Mesodermal cell (in vitro differentiated cells): Measurements from ENCODE around the gene MBD3.
A peak's percentile ranks its signal among the peaks of the same experiment; 100 is the strongest.

Experiments used
- H3K27ac ChIP-seq: 2 replicates; pipeline ENCODE4 v1.7.0; 2013; ENCODE audit warnings: mild to moderate bottlenecking, low read depth, low read length, moderate library complexity; ENCODE audit not compliant: severe bottlenecking
- H3K36me3 ChIP-seq: 2 replicates; pipeline ENCODE4 v1.7.1; 2013; ENCODE audit warnings: mild to moderate bottlenecking, low read length, moderate library complexity; ENCODE audit not compliant: control insufficient read depth, insufficient read depth
- H3K4me1 ChIP-seq: one replicate; pipeline ENCODE4 v1.7.1; 2013; ENCODE audit warnings: mild to moderate bottlenecking, low read length; ENCODE audit not compliant: insufficient read depth, control insufficient read depth, poor library complexity, severe bottlenecking
- H3K4me3 ChIP-seq: 2 replicates; pipeline ENCODE4 v1.7.0; 2013; ENCODE audit warnings: low read length, control low read depth, mild to moderate bottlenecking; ENCODE audit not compliant: insufficient read depth, poor library complexity, severe bottlenecking; ENCODE audit errors: extremely low read depth
- H3K9me3 ChIP-seq: 2 replicates; pipeline ENCODE4 v1.7.1; 2013; ENCODE audit warnings: mild to moderate bottlenecking, low read length, moderate library complexity; ENCODE audit not compliant: control insufficient read depth
- WGBS, 2 experiments: methylation state at CpG; one replicate each; pipeline ENCODE4 v1.1.5; 2013; ENCODE audit warnings: missing lambda C conversion rate in 2 of 2; ENCODE audit not compliant: insufficient coverage in 2 of 2; 5-methylcytosine and 5-hydroxymethylcytosine counted together

MBD3 gene

DNA sequence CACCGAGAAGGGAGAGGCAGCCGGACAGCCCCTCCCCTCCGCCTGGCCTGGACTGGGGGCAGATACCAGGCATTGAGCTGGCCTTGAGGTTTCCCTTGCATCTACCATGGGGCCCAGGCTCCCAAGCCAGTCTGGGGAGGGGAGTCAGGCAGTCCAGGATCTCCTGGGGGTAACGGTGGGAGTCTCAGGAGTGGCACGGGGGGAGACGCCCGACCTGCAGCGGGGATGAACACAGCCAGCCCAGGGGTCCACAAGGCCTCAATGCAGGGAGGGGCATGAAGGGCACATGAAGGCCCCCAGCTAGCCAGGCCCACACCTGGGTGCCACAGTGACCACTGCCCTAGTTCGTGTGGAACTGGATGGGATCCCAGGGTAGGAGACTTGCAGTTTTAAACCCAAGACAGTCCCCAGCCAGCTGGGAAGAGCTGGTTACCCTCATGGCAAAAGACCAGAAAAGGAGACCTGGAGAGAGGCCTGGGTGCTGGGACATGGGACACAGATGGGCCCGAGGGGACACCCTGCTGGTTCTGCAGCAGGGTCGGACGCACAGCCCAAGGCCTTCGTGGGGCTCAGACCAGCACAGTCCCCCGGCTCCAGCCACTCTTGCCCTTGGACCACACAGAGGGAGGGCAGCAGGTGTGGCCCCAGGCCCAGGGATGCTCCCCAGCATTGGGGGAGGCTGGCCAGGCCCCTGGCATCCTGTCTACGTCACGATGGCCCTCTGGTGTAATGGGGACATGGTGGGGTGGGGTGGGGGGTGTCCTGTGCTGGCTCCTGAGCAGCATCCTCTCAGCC lies 17.2 kb upstream of the MBD3 start:
- H3K4me3 ChIP-seq, result no peak overlapping the region
- H3K27ac ChIP-seq, result no peak overlapping the region
- 95 to 96% methylated on average over 14 of the region's 16 CpGs for WGBS, 2 experiments
- peaks cover 3% of the 10 kb centered on the region for H3K4me1 ChIP-seq
- peaks cover 54% of the 10 kb centered on the region for H3K36me3 ChIP-seq
- H3K9me3 ChIP-seq, result no peaks in the 10 kb centered on the region

DNA sequence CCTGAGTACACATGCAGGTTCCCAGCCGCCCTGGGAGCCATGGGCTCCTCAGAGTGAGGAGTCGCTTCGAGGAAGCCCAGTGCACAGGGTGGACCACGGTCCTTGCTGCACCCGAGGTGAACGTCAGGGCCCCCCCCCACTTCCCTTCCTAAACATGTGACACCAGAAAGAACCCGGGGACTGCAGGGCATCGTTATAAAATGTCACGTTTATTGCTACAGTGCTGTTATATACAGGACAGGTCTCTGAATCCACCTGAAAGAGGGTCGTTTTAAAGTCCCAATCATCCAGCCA lies 16.4 kb upstream of the MBD3 start:
- no peaks in the 10 kb centered on the region for H3K9me3 ChIP-seq
- no peak overlapping the region for H3K4me3 ChIP-seq
- 86 to 89% methylated on average over 9 to 10 of the region's 10 CpGs for WGBS, 2 experiments
- no peak overlapping the region for H3K27ac ChIP-seq
- H3K36me3 ChIP-seq, result peaks cover 46% of the 10 kb centered on the region
- no peaks in the 10 kb centered on the region for H3K4me1 ChIP-seq

DNA sequence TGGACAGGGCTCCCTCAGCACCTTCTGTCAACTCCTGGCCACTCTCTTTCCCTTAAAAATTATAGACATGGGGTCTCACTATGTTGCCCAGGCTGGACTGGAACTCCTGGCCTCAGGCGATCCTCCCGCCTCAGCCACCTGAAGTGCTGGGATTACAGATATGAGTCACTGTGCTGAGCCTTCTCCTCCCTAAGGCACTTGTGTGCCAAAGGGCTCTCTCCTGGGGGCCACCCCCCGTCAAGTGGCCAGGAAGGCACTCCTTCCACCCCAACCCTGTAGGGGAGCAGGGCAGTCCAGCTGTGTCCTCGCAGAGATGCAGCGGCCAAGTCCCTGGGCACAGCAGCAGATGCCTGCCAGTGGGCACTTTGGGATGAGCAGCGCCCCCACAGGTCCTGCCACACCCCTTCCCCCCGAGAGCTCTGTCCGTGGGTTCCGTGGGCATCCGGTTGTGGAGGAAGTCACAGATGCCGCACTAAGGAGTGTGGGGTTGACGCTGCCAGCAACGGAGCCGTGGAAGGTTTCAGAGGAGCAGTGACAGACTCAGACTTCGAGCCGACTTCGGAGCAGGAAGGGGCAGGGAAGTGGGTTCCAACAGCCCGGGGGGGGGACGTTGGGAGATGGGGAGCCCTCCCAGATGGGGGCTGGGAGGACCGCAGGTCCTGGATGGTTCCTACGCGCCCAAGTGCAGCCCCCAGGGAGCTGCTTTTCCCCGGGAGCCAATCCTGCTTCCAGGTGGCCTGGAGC lies 15.9 kb upstream of the MBD3 start:
- 91 to 95% methylated on average over 21 to 23 of the region's 23 CpGs for WGBS, 2 experiments
- Histone ChIP-seq H3K4me1 (no peaks in the 10 kb centered on the region), H3K4me3 (no peak overlapping the region), H3K9me3 (no peaks in the 10 kb centered on the region), H3K27ac (no peak overlapping the region), H3K36me3 (peaks cover 45% of the 10 kb centered on the region)

DNA sequence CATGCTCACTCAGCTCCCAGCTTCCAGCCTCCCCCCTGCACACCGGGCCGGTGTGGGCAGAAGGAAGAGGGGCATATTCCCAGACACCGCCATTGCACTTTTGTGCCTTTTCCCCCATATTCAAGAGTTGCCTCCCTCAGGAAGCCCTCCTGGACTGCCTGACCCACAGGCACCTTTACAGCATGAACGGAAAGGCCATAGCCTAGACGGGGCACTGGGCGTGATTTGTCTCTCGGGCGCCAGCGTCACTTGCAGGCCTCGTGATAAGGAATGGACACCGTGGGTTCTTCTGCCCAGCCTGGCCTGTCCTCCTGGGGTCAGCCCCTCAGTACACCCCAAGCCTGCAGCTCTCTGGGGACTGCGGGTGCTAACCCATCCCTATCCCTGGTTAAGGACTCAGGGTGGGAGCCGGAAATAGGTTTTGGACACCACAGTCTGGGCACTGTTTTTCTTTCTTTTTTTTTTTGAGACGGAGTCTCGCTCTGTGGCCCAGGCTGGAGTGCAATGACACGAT lies 13.5 kb upstream of the MBD3 start:
- no peaks in the 10 kb centered on the region for H3K4me1 ChIP-seq
- peaks cover 44% of the 10 kb centered on the region for H3K36me3 ChIP-seq
- H3K4me3 ChIP-seq, result peak overlapping the region; percentile 94
- WGBS, 2 experiments, result 55 to 61% methylated on average over 15 of the region's 16 CpGs
- H3K9me3 ChIP-seq, result no peaks in the 10 kb centered on the region
- peak overlapping the region; percentile 94 for H3K27ac ChIP-seq

DNA sequence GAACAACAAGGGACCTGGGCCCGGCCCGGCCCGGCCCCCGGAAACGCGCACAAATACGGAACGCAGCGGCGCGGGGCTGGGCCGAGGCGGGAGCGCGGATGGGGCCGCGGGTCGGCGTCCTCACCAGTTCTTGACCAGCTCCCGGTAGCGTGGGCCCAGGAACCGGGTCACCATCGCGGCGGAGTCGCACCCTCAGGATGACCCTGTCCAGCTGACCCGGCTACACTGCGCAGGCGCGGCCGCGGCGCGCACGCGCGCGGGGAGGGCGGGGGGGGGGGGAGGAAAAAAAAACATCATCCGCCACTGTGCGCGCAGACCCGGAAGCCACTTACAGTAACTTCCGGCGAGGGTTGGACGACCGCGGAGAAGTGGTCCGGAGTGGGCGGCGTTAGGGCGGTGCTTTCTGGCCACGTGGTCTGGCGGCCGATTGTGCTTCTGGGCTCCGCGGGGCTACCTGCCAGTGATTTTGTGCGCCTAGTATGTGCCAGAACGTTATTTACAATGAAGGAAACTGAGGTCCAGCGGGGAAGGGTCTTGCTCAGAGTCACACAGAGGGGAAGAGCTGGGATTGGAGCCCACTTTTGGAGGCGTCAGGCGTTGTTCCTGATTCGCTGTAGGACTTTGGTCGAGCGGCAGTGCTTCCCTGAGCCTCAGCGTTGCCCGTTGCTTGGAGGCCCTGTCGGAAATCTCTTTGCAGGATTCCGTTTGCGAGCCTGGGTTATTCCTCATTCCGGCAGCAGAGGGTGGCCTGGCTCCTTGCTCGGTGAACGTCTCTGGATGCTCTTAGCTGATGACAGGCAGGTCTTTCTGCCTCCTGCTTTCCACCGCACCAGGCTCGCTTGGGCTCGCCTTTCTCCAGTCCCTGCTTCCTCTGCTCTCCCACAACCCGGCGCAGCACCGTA lies 12.8 kb upstream of the MBD3 start, which contains the start of gene UQCR11:
Gene UQCR11 (minus strand): TSS at position 227 of the 902 bp plus-strand sequence. CDS start 53 bp downstream, at position 174.
- Histone ChIP-seq H3K4me3 (peak within 1 kb of the TSS; percentile 94), H3K36me3 (peaks cover 40% of the 10 kb centered on the region), H3K27ac (peak within 1 kb of the TSS; percentile 94), H3K4me1 (no peaks in the 10 kb centered on the region), H3K9me3 (no peaks in the 10 kb centered on the region)
- 0% methylated on average over 56 to 58 of the region's 79 CpGs for WGBS, 2 experiments

DNA sequence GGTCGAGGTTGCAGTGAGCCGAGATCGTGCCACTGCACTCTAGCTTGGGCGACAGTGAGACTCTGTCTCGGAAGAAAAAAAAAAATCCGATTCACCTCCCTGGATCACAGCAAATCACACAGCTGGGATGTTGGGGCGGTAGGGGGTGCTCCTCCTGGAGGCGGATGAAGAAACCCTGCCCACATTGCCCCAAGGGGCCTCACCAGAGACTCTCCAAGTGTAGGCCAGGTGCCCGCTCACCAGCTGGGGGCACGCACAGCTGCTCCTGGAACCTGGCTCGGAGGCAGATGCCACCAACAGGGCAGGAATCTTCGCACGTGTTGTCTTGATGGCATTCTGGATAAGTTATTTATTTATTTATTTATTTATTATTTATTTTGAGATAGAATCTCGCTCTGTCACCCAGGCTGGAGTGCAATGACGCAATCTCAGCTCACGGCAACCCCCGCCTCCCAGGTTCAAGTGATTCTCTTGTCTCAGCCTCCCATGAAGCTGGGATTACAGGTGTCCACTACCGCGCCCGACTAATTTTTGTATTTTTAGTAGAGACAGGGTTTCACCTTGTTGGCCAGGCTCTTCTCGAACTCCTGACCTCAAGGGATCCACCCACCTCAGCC lies 9.5 kb upstream of the MBD3 start:
- Histone ChIP-seq H3K4me3 (no peak overlapping the region), H3K9me3 (no peaks in the 10 kb centered on the region), H3K36me3 (peaks cover 52% of the 10 kb centered on the region), H3K27ac (no peak overlapping the region), H3K4me1 (no peaks in the 10 kb centered on the region)
- 98 to 99% methylated on average over 8 to 17 of the region's 21 CpGs for WGBS, 2 experiments

DNA sequence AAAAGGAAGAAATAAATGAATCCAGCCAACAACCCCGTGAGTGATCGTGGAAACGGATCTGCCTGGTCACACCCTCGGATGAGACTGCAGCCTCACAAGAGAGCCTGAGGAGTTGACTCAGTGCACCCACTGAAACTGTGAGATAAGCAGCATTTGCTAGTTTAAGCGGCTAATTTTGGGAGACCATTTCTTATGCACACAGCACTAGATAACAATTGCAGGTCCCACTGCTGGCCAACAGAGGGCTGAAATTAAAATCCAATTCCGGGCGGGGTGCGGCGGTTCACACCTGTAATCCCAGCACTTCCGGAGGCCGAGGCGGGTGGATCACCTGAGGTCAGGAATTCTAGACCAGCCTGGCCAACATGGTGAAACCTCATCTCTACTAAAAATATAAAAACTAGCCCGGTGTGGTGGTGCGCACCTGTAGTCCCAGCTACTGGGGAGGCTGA lies 9.0 kb upstream of the MBD3 start:
- WGBS, 2 experiments, result 90 to 98% methylated on average over 14 of the region's 14 CpGs
- no peak overlapping the region for H3K27ac ChIP-seq
- H3K36me3 ChIP-seq, result peaks cover 57% of the 10 kb centered on the region
- H3K9me3 ChIP-seq, result no peaks in the 10 kb centered on the region
- no peaks in the 10 kb centered on the region for H3K4me1 ChIP-seq
- no peak overlapping the region for H3K4me3 ChIP-seq

DNA sequence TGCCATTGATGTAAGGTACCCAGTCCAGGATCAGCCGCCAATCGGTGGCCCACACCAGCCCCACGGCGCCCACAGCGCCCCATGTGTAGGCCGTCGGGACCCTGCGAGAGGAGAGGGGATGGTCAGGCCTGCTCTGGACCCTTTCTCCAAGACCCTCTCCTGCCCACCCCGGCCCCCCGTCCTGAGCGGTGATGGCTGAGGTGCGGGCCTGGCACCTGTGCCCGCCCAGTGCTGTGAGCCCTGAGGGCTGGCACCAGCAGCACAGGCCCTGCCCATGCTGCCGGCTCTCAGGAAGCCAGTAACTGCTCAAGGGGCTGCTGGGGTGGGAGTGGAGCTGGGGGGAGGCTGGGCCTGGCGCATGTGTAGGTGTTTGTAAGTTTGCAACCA lies 6.8 kb upstream of the MBD3 start:
- 98 to 99% methylated on average over 14 to 15 of the region's 15 CpGs for WGBS, 2 experiments
- H3K36me3 ChIP-seq, result peaks cover 66% of the 10 kb centered on the region
- H3K9me3 ChIP-seq, result no peaks in the 10 kb centered on the region
- H3K4me3 ChIP-seq, result no peak overlapping the region
- no peak overlapping the region for H3K27ac ChIP-seq
- no peaks in the 10 kb centered on the region for H3K4me1 ChIP-seq

DNA sequence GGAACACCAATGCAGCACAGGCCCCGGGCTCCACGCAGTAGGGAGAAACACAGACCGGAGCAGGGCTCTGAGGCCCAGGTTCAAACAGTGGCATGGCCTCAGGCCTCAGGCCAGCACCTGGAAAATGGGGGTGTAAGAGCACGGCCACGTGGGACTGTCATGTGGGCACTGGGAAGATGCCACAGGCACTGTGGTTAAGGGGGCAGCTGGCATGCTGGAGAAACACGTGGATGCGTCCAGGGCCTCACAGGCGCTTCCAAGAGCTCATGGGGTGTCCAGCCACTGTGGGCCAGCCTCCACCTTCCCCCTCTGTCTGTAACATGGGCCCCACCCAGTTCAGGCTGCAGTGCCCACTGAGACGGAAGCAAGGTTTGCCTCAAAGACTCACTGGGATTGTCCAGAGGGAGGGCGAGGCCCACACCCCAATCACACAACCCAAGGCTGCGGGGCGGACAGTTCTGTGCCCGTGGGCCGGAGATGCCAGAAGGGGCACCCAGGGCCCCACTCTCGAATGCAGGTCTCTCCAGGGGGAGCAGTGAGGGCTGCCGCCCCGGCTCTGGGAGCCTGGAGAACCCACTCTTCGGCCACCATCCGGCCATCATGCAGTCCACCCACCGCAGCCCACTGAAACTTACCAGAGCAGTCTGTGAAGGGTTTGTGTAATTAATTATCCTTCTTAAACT lies 6.3 kb upstream of the MBD3 start:
- no peak overlapping the region for H3K4me3 ChIP-seq
- no peaks in the 10 kb centered on the region for H3K4me1 ChIP-seq
- 94 to 95% methylated on average over 17 to 18 of the region's 20 CpGs for WGBS, 2 experiments
- H3K27ac ChIP-seq, result no peak overlapping the region
- H3K9me3 ChIP-seq, result no peaks in the 10 kb centered on the region
- H3K36me3 ChIP-seq, result peaks cover 66% of the 10 kb centered on the region

DNA sequence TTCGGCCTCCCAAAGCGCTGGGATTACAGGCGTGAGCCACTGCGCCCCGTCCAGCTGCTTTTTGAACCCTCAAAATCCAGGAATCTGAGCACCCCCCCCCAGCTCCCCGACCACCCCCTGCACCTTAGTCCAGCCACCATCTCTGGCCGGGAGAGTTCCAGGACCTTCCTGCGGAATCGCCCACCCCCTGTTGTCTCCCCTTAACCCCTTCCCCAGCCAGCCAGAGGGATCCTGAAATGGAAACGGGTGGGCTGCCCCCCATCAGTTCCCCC lies 772 bp upstream of the MBD3 start:
- H3K27ac ChIP-seq, result no peak overlapping the region
- H3K4me3 ChIP-seq, result peak overlapping the region; percentile 43
- WGBS, 2 experiments, result 92% methylated on average over 6 to 7 of the region's 10 CpGs
- peaks cover 27% of the 10 kb centered on the region for H3K36me3 ChIP-seq
- H3K4me1 ChIP-seq, result peaks cover 6% of the 10 kb centered on the region
- no peaks in the 10 kb centered on the region for H3K9me3 ChIP-seq
